HCEC 1CT (cell line): ENCODE results near the gene IRS1.
"Not testable (repeated sequence)": the region's sequence is repeated elsewhere in the genome, so short reads cannot be mapped to it uniquely, and the experiment has no call there.

ENCODE experiments used
- DNase-seq: peaks from one replicate; pipeline ENCODE4 v3.0.0-alpha.2; 2017

Gene IRS1, protein sequence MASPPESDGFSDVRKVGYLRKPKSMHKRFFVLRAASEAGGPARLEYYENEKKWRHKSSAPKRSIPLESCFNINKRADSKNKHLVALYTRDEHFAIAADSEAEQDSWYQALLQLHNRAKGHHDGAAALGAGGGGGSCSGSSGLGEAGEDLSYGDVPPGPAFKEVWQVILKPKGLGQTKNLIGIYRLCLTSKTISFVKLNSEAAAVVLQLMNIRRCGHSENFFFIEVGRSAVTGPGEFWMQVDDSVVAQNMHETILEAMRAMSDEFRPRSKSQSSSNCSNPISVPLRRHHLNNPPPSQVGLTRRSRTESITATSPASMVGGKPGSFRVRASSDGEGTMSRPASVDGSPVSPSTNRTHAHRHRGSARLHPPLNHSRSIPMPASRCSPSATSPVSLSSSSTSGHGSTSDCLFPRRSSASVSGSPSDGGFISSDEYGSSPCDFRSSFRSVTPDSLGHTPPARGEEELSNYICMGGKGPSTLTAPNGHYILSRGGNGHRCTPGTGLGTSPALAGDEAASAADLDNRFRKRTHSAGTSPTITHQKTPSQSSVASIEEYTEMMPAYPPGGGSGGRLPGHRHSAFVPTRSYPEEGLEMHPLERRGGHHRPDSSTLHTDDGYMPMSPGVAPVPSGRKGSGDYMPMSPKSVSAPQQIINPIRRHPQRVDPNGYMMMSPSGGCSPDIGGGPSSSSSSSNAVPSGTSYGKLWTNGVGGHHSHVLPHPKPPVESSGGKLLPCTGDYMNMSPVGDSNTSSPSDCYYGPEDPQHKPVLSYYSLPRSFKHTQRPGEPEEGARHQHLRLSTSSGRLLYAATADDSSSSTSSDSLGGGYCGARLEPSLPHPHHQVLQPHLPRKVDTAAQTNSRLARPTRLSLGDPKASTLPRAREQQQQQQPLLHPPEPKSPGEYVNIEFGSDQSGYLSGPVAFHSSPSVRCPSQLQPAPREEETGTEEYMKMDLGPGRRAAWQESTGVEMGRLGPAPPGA (N-terminal part only)

DNA sequence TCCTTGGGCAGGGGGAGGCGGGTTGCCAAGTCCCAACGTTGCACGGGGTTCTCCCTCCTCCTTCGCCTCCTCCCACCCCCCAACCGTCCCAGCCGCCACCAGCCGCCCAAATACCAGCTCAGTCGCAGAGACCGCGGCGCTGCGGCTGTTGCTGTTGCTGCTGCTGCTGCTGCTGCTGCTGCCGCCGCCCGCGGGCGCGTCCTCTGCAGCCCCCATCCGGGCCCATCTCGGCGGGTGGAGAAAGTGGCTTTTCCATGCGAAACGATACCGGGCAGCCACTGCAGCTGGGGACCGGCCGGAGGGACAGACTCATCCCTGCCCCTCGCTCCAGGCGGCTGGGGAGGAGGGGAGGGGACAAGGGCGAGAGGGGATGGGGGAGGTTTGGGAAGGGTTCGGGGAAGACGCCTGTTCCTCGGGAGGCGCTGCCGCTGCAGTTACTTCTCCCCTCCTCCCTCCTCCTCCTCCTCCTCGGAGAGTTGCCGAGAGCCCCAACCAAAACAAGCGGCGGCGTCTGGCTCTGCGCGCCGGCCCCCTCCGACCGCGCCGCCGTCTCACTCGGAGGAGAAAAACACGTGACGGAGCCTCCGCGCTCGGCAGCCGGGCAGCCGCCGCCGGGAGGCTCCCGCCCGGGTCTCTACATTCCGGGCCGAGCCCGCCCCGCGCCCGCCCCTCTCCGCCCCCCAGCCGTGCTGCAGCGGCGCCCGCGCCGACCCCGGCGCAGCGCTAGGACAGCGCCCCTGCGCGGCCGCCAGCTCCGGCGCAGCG, at the start of gene IRS1:
TSS of gene IRS1 (minus strand) at position 610 of the 765 bp plus-strand sequence. CDS start 1,082 bp downstream, outside the sequence.
- peak; percentile 80 for DNase-seq

DNA sequence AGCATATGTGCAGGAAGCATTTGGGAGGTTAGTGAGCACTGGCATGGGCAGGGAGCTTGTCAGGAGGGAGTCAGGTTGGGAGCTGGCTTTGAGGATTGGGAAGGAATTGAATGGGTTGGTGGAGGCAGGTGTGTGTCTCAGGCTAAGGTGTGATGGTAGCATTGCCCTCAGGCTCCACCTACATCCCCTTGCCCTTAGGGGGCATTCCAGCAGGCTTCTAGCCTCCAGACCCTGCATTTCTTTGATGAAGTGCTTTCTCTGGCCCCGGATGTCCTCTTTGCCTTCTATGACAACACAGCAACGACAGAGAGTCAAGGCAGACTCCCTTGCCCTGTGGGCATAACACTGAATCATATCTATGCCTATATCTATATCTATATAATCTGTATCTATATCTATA, 49.7 kb upstream of the IRS1 start:
- no peak for DNase-seq

DNA sequence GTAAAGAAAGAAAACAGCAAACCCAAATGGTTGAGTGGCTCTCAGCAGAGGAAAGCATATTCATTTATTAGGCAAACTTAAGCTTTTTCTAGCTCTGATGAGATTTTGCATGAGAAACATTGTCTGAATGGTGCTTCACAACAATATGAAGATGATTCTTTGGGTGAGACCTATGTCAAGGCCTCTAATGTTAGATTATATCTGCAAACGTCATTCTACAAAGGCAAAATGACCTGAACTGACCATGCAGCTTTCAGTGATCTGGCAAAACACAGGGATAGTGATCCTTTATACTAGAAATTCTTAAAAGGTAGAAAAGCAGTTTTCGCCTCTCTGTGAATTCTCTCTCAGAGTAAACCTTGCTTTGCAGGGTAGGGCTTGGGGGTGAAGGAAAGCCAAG, 47.9 kb upstream of the IRS1 start:
- no peak for DNase-seq

DNA sequence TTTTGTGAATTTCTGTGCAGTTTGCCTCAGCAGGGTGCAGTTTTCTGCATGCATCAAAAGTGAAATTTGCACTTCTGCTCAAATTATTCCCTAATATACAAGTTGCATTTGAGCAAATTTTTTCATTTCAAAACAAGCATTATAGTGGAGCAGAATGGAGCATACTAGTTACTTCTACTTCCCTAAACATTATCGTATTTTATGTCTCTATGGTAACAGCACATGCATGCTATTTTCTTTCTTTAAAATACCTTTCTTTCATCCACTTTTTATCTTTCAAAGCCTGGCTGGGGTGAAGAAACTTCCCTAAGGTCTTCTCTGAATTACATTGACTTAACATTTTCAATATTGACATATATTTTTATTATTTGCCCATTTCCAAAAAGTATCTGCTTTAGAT, 47.5 kb upstream of the IRS1 start:
- no peak for DNase-seq

DNA sequence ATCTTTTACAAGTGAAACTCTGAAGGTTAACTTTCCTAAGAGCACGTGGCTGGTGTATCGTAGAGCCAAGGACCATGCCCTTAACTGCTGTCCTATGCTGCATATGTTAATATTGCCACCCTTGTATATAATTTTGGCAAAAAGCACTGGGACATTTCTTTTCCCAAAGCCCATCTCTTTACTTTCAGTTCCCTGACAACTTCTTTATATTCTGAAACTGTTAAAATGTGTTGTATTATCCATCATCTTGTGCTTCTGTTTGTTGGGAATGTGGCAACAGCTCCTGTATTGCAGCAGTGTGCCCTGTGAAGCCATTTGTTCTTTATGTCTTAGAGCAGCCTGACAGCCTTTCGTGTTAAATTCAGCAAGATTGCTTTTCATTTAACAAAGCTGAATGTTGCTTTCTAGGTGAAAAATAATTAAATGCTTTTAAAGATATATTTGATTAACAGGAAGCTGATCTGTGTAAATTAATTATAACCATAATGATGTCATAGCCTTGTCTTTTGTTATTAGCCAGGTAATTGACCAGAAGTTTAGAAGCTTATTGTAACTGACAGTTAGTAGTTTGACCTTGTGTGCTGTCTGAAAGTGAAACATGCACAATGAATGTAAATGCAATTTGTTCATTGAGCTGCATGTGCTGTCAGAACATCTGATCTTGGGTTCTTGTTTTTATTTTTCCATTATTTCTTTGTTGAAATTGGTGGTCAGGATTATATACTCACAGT, 45.9 kb upstream of the IRS1 start:
- DNase-seq: no peak

DNA sequence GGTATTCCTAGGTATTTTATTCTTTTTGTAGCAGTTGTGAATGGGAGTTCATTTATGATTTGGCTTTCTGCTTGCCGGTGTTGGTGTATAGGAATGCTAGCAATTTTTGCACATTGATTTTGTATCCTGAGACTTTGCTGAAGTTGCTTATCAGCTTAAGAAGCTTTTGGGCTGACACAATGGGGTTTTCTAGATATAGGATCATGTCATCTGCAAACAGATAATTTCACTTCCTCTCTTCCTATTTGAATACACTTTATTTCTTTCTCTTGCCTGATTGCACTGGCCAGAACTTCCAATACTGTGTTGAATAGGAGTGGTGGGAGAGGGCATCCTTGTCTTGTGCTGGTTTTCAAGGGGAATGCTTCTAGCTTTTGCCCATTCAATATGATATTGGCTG, 43.4 kb upstream of the IRS1 start:
- not testable (repeated sequence) for DNase-seq

DNA sequence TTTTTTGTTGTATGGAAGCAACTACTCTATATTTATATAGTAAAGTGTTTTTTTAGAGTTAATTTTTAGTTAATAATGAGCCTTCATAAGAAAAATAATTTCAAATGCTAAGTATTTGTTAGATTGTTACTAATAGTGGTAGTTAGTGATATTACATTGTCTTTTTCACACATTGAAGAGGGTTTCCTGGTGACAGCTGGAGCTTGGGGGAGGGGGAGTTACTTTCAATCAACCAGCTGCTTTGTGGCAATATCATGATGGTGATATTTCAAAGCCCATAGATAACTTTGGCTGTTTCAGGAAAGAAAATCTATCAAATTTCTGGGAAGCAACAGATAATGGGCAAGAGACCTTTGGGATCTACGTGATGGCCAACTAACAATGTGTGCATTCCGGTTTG, 40.3 kb upstream of the IRS1 start:
- no peak for DNase-seq

DNA sequence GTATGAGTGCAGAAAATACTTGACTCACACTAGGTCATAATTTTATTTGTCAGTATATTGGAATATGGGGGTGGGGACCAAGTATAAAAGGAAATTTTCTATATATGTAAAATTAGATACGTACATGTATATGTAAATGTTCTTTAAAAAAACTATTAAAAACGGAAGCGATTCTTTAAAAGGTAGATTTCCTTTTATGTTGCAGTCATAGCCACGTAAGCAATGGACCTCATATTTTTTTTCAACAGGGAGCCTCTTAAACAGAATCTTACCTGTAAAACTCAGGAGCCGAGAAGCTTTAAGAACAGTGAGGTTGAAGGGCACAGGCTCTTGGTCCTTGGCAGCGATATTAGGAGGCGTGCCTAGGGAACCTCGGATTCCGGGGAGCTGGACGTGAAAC, 39.5 kb upstream of the IRS1 start:
- no peak for DNase-seq

DNA sequence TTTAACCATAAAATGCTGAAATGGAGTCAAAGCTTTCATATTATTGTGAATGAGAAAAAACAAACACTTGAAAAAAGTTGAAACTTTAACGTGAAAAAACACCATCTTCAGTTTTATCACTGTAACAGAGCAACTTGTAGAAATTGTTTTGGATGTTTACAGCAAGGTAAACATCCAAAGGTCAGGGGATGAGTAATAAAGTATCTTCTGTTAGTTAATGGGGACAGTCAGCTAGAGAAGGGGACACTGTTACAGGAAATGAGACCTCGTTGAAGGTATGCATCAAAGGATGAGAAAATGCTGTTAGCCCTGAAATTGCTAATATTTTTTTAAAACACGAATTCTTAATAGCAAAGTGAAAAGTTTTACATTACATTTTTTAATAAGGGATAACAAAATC, 39.1 kb upstream of the IRS1 start:
- no peak for DNase-seq

DNA sequence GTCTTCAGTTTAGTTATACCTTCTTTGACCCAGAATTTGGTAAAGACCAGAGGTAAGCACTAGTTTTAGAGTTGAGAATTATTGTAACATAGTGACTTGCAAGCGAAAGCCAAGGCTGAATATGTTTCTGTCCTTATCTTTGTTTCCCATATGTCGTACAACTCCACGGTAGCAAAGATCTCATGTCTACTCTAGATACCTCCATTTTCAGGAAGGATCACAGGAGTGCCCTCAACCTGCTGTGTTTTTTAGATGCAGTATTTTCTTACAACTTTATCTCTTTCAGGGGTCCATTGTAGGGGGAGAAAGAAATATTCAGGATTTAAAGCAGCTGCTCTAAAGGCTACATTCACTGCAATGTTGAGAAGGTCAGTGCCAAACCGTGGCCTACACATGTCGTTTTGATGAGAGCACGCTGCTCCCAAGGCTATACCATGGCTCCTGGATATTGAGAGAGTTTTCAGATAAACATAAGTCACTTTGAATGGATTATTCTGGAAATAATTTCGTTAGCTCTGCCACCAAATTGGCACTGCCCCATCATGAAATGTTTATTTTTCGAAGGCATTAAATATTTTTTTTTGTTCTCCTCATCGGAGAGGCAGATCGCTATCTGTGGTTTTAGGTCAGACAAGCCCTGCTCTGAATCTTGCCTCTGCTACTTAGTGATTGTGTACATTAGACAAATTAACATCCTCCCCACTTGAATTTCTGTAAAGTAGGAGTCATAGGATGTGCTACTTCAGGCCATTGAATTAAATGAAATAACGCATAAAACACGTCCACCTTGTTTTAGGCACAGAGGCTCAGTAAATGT, 38.4 kb upstream of the IRS1 start:
- DNase-seq: no peak

DNA sequence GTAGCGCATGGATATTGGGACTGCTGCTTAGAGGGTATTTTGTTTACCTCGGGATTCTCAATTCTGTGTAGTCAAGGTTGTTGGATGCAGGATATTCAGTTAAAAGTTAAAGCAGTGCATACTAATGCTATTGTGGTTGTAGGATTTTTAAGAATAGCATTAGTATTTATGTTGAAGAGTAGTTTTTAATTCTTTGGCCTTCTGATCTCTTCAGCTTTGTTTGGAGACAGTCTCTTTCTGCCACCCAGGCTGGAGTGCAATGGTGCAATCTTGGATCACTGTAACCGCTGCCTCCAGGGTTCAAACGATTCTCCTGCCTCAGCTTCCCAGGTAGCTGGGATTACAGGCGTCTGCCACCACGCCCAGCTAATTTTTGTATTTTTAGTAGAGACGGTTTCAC, 37.7 kb upstream of the IRS1 start:
- DNase-seq: no peak

DNA sequence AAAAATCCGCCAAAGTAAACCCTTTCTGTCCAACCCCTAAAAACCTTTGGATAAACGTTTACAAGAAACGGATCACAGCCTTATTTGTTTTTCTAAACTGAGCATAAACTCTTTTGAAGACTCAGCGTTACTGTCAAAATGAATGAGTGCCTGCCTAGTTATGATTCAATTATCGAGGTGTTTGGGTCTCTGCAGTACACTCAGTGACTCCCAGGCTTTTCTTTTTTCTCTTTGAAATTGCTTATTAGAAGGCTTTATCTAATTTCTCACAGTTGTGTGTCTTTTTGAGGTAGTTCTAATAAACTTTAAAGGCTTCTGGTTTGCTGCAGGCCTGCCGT, 36.9 kb upstream of the IRS1 start:
- no peak for DNase-seq

DNA sequence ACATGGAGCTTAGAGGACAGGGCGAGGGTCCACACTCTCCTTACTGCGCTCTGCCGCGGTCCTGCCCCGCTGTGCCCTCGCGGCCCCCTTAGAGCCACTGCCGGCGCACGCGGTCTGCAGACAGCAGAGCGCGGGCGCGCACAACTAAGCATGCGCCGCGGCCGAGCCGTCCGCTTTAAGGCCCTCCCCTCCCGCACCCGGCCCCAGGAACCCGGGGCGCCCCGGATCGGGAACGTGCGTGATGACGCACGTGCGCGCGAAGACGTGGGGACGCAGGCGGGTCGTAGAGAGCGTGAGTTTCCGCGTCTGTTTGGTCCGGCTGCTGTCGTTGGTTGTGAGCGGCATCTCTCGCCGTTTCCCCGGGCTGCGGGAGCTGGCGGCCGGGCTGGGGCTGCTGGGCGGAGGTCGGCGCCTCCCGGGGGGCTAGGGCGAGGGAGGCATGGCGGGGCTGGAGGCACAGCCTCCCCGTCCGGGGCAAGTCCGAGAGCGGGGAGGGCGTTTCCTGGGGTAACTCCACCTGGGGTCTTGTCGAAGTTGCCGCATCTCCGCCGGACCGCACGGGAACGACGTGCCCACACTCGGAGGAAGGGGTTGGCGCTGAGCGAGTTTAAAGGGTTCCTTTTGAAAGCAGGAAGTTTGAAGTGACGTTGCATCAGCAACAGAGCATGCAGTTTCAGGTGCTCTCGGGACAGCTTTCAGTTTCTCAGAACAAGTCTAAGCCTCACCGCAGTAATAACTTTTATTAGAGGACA, 36.4 kb upstream of the IRS1 start, which contains the start of gene RHBDD1:
TSS of gene RHBDD1 (plus strand) at position 259 of the 752 bp plus-strand sequence. CDS start 28,640 bp downstream, outside the sequence.
- peak; percentile 92 for DNase-seq

DNA sequence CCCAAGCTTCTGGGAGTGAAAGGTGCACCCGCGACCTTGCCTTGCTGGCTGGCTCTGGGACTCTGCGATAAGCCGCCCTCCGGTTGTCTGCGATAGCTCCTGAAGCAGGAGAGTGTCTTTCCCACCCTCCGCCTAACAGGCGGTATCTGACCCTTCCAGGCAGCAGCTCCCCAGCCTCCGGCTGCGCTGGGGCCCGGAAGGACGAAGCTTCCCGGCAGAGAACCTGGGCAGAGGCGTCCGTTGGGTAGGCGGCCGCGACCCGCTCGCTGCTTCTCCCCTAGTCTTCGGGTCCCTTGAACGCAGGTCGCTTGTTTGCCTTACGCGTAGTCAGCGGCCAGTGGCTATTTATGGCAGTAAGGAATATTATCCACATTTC, 35.8 kb upstream of the IRS1 start:
- no peak for DNase-seq

DNA sequence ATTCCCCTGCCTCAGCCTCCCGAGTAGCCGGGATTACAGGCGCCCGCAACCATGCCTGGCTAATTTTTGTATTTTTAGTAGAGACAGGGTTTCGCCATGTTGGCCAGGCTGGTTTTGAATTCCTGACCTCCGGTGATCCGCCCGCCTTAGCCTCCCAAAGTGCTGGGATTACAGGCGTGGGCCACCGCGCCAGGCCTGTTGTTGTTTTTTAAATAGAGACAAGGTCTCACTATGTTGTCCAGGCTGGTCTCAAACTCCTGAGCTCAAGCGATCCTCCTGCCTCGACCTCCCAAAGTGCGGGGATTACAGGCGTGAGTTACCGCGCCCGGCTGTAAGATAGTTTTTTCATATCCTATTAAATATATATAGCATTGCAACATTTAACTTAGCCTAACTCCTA, 35.3 kb upstream of the IRS1 start:
- DNase-seq: not testable (repeated sequence)

DNA sequence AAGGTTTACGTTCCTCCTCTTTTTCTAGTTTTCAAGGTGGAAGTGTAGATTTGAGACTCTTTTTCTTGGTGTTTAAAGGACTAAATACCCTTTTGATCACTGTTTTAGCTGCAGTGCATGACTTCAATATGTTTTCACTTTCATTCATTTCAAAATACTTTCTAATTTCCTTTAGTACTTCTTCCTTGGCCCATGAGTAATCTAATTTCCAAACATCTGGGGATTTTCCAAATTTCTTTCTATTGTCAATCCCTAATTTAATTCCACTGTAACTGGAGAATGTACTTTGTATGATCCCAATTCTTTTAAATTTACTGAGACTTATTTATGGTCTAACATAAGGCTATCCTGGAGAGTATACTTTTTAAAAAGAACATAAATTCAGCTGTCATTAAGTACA, 32.4 kb upstream of the IRS1 start:
- DNase-seq: no peak

DNA sequence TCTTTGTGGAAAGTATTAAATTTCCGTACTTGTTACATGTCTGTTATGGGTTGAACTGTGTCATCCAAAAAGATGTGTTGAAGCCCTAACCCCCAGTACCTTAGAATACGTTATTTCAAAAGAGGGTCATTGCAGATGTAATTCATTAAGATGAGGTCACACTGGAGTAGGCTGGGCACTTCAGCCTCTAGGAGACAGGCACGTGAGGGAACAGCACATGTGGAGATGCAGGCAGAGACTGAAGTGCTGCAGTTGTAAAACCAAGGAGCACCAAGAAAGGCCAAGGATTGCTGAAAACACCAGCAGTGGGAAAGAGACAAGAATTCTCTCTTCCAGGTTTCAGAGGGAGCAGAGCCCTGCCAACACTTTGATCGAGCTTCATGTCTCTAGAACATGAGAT, 31.6 kb upstream of the IRS1 start:
- no peak for DNase-seq

DNA sequence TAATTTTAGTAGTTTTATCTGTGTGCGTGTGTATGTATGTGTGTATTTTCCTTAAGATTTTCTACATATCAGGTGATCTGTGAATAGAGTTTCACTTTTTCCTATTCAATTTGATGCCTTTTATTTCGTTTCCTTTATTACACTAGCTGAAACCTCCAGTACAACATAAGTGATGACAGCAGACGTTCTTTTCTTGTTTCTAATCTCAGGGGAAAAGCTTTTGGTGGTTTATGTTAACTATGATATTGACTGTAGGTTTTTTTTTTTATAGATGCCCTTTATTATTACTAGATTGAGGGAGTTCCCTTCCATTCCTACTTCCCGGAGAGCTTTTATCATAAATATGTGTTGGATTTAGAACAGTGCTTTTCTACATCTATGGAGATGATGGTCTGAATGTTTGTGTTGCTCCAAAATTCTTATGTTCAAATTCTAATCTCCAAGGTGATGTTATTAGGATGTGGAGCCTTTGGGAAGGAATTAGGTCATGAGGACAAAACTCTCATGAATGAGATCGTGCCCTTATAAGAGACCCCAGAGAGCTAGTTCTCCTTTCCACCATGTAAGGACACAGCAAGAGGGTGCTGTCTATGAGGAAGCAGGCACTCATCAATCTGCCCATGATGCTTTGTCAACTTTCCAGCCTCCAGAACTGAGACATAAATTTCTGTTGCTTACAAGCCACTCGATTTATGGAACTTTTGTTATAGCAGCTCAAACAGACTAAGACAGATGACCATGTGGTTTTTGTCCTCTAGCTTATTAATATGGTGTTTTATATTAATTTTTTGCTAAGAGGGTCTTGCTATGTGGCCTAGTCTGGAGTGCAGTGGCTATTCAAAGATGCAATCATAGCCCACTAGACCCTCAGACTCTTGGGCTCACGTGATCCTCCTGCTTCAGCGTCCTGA, 30.4 kb upstream of the IRS1 start:
- no peak for DNase-seq

DNA sequence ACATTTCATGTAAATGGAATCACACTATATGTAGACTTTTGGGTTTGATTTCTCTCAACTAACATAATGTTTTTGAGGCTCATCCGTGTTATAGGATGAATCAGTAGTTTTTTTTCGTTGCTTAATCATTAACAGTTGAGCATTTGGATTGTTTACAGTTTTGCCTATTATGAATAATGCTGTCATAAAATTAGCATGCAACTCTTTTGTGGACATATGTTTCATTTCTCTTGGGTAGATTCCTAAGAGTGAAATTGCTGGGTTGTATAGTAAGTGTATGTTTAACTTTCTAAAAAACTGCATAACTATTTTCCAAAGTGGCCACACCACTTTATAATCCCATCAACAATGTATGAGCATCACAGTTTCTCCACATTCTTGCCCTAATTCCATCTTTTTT, 28.6 kb upstream of the IRS1 start:
- DNase-seq: peak; percentile 78

DNA sequence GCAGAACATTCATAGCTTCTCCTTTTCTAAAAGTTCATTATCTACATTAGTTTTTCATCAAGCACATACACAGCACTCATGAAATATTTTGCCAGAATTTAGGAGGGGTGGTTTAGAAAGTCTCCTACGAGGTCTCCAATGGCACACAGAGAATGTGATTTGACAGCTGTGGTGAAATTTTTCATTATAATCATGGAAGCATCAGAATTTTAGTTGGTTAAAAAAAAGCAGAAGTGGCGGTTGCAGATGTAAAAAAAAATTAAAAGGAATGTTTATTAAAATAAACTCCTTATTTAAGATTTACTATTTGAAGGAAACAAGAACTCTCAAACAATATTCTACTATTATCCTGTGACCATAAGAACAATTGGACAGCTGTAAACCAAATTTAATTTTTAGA, 25.4 kb upstream of the IRS1 start:
- no peak for DNase-seq
